GM12878 (cell line): ENCODE data around the gene MYH6. TPM values are rescaled to one million over a fixed set of nuclear protein-coding genes. Genes with fewer than 3 reads are reported as not detected.

Experiments
- ATAC-seq: fragments of 200-7000 bp; cut with Tn5 transposase; 3 replicates; pipeline ENCODE4 v1.9.1; 2020; ENCODE audit warnings: mild to moderate bottlenecking, moderate library complexity
- BruUV-seq: library from RNA; stranded (reverse); fragments of 400-500 nt; replicated peaks from 2 replicates; lab custom pipeline; 2021; lab: Mats Ljungman, UMichigan
- CTCF ChIA-PET: fragments of 300-600 bp; sonication (Branson Sonifier 250); formaldehyde crosslinking; extraction: SDS; loops from one replicate; lab custom pipeline; 2021; ENCODE audit warnings: inconsistent platforms; lab: Yijun Ruan, JAX
- POLR2A ChIA-PET: fragments of 350-600 bp; formaldehyde crosslinking; extraction: SDS; loops from one replicate; lab custom pipeline; 2021; ENCODE audit warnings: inconsistent platforms; lab: Charles Lee
- RAD21 ChIA-PET: fragments of 300-600 bp; sonication (Branson Sonifier 250); formaldehyde crosslinking; loops from one replicate; lab custom pipeline; 2023; ENCODE audit warnings: antibody characterized with exemption; ENCODE audit not compliant: unreplicated experiment; lab: Charles Lee
- SMC1A ChIA-PET: fragments of 300-600 bp; sonication (Branson Sonifier 250); formaldehyde crosslinking; loops from one replicate; lab custom pipeline; 2023; ENCODE audit not compliant: unreplicated experiment, uncharacterized antibody; lab: Charles Lee
- DNase-seq: peaks from one replicate; pipeline ENCODE4 v3.0.0-alpha.2; 2011; ENCODE audit warnings: low read depth, low spot score
- FAIRE-seq: peaks from 3 replicates; lab custom pipeline; 2011; peaks lifted over from hg19 to GRCh38; lab: Jason Lieb, UNC
- H2AFZ ChIP-seq: 2 replicates; pipeline ENCODE4 v1.6.0; 2011; ENCODE audit warnings: low read depth, low read length, control low read depth; ENCODE audit not compliant: control insufficient read depth
- H3K27ac ChIP-seq: 2 replicates; pipeline ENCODE4 v1.5.1; 2011; ENCODE audit warnings: control low read depth; ENCODE audit not compliant: control insufficient read depth, insufficient read depth
- H3K27me3 ChIP-seq, 2 experiments: replicated peaks in 1 of 2; 2 replicates each; pipeline versions ENCODE4 v1.6.0 to v1.6.1; 2011; ENCODE audit warnings: low read length in 1 of 2; ENCODE audit not compliant: control insufficient read depth in 2 of 2, insufficient read depth in 2 of 2
- H3K36me3 ChIP-seq, 2 experiments: 2 replicates each; pipeline ENCODE4 v1.5.1; 2011; ENCODE audit warnings: low read length in 1 of 2; ENCODE audit not compliant: control insufficient read depth in 2 of 2, insufficient read depth in 2 of 2
- H3K4me1 ChIP-seq: 2 replicates; pipeline ENCODE4 v1.6.1; 2011; ENCODE audit warnings: mild to moderate bottlenecking, low read length, moderate library complexity, mixed read lengths; ENCODE audit not compliant: control insufficient read depth, insufficient read depth
- H3K4me2 ChIP-seq: 2 replicates; pipeline ENCODE4 v1.6.0; 2011; ENCODE audit warnings: control low read depth; ENCODE audit not compliant: control insufficient read depth, insufficient read depth
- H3K4me3 ChIP-seq: fragments of 200-600 bp; sonication (generic); 2 replicates; pipeline ENCODE4 v1.5.1; 2016
- H3K79me2 ChIP-seq: 2 replicates; pipeline ENCODE4 v1.6.0; 2011; ENCODE audit warnings: low read length; ENCODE audit not compliant: control insufficient read depth, insufficient read depth
- H3K9ac ChIP-seq: 2 replicates; pipeline ENCODE4 v1.8.0; 2011; ENCODE audit warnings: low read length, control low read depth, mixed read lengths; ENCODE audit not compliant: control insufficient read depth, insufficient read depth
- H3K9me3 ChIP-seq: replicated peaks from 3 replicates; pipeline ENCODE4 v1.5.1; 2011; ENCODE audit warnings: mild to moderate bottlenecking, low read length; ENCODE audit not compliant: control insufficient read depth, insufficient read depth
- H4K20me1 ChIP-seq: 2 replicates; pipeline ENCODE4 v1.6.0; 2011; ENCODE audit not compliant: control insufficient read depth, insufficient read depth
- ASH2L ChIP-seq: fragments of 300-600, 200-600 bp; sonication (generic); IDR thresholded peaks from 2 replicates; pipeline ENCODE4 v1.6.1; 2017; ENCODE audit warnings: low read depth, mild to moderate bottlenecking, borderline replicate concordance
- BHLHE40 ChIP-seq, 2 experiments: fragments of 450-650 bp in 1 of 2; IDR thresholded peaks; 2 replicates each; pipeline ENCODE4 v1.6.1; 2011 to 2017; ENCODE audit warnings: low read depth in 2 of 2, borderline replicate concordance in 1 of 2, improper control_type of control experiment in 1 of 2, low read length in 1 of 2, mild to moderate bottlenecking in 1 of 2
- CEBPB ChIP-seq, 2 experiments: fragments of 150-350 bp in 1 of 2; IDR thresholded peaks; 2 replicates each; pipeline ENCODE4 v1.6.1; 2012 to 2014; ENCODE audit warnings: low read depth in 2 of 2, low read length in 2 of 2, borderline replicate concordance in 1 of 2, inconsistent platforms in 1 of 2
- DPF2 ChIP-seq: fragments of 450-650 bp; IDR thresholded peaks from 2 replicates; pipeline ENCODE4 v1.6.1; 2017; ENCODE audit warnings: mild to moderate bottlenecking
- GABPA ChIP-seq: IDR thresholded peaks from 2 replicates; pipeline ENCODE4 v1.6.1; 2014; ENCODE audit warnings: antibody characterized with exemption, low read depth, mild to moderate bottlenecking, inconsistent platforms
- JUND ChIP-seq: IDR thresholded peaks from 2 replicates; pipeline ENCODE4 v1.6.1; 2012; ENCODE audit warnings: low read depth, mild to moderate bottlenecking, low read length, improper control_type of control experiment, moderate library complexity
- MYC ChIP-seq: IDR thresholded peaks from 2 replicates; pipeline ENCODE4 v1.6.1; 2011; ENCODE audit warnings: mild to moderate bottlenecking, low read length, moderate library complexity, inconsistent platforms; ENCODE audit not compliant: insufficient read depth, insufficient replicate concordance, insufficient read length, severe bottlenecking
- NFIC ChIP-seq: IDR thresholded peaks from 2 replicates; pipeline ENCODE4 v1.6.1; 2012; ENCODE audit warnings: low read depth, mild to moderate bottlenecking, inconsistent platforms, low read length, moderate library complexity
- NFYA ChIP-seq: IDR thresholded peaks from 2 replicates; pipeline ENCODE4 v1.6.1; 2011; ENCODE audit warnings: low read depth, mild to moderate bottlenecking, low read length, improper control_type of control experiment, borderline replicate concordance
- SMAD5 ChIP-seq: IDR thresholded peaks from 2 replicates; pipeline ENCODE4 v1.6.1; 2016; ENCODE audit warnings: antibody characterized with exemption, low read depth
- YY1 ChIP-seq: IDR thresholded peaks from 2 replicates; pipeline ENCODE4 v1.6.1; 2011; ENCODE audit warnings: low read depth, mild to moderate bottlenecking, low read length
- WGBS: methylation state at CpG from one replicate; pipeline ENCODE4 v1.1.6; 2016; ENCODE audit warnings: low lambda C conversion rate; ENCODE audit not compliant: insufficient replicate concordance, insufficient coverage; ENCODE audit errors: missing lambda C conversion rate; 5-methylcytosine and 5-hydroxymethylcytosine counted together
- in situ Hi-C: fragments of 300-500 bp; cut with MboI; formaldehyde crosslinking; loops from 9 replicates; pipeline ENCODE4 v1.14.3; 2018; ENCODE audit warnings: mixed read lengths
- intact Hi-C: fragments of 100-400 bp; cut with micrococcal nuclease; formaldehyde crosslinking; loops from one replicate; pipeline ENCODE4 v1.14.2; 2022; ENCODE audit not compliant: unreplicated experiment
- polyA plus RNA-seq, 11 experiments: library from polyadenylated mRNA; depleted of rRNA in 4 of 11; unstranded in 6 of 11; stranded (reverse) in 5 of 11; fragments of >200 nt; fragmentation: Nextera tagmentation in 4 of 11; fragmentation: Illumina TruSeq in 1 of 11; extraction: Ambion mirVana in 4 of 11; extraction: Trizol in 1 of 11; gene quantifications; 1 replicate in 1 of 11; 2 replicates in 10 of 11; pipeline versions ENCODE4 v1.2.1 to v1.2.3, GENCODE V29; 2011 to 2016; ENCODE audit warnings: inconsistent platforms in 2 of 11, missing spikeins in 2 of 11, low read depth in 1 of 11
- total RNA-seq, 4 experiments: library from RNA; depleted of rRNA in 3 of 4; stranded (reverse); fragments of >200 nt in 3 of 4; fragmentation: Illumina TruSeq in 1 of 4; extraction: Trizol in 1 of 4; gene quantifications; 2 replicates each; pipeline versions ENCODE4 v1.2.1 to v1.2.3, GENCODE V29; 2013 to 2021
- TF ChIP-seq, protein P1 (sequence below): fragments of 450-650 bp; IDR thresholded peaks from 2 replicates; pipeline ENCODE4 v1.6.1; 2017; ENCODE audit warnings: mild to moderate bottlenecking, low read depth, inconsistent platforms; ENCODE audit not compliant: poor library complexity, severe bottlenecking
- TF ChIP-seq, protein P2 (sequence below): fragments of 150-350 bp; IDR thresholded peaks from 2 replicates; pipeline ENCODE4 v1.6.1; 2014; ENCODE audit warnings: mild to moderate bottlenecking, low read depth, low read length
- TF ChIP-seq, protein P3 (sequence below): fragments of 450-650 bp; IDR thresholded peaks from 2 replicates; pipeline ENCODE4 v1.6.1; 2017; ENCODE audit warnings: mild to moderate bottlenecking

Gene MYH6
- total and polyA plus RNA-seq, 10 of the 15 experiments (the other 5 are each of a cell fraction or from before 2014, with no cell fraction given): 0.01 to 0.84 (median 0.05) TPM; not detected in 7

DNA sequence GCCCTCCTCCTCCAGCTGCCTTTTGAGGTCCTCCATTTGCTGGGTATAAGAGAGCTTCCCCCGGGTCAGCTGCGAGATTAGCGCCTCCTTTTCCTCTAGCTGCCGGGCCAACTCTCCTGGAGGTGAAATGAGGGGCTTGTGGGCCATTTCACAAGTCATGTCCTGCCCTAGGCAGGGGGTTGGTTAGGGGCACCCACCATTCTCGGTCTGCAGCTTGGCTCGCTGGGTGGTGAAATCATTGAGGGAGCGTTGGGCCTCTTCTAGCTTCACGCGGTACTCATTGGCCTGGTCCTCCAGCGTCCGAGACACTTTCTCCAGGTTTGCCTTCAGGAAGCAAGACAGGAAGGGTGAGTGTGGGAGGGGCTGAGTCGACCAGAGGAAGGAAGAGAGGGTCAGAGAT, 18.7 kb downstream of the MYH6 start:
- no peak for FAIRE-seq
- ChIA-PET SMC1A (no interaction called here), CTCF (no interaction called here), POLR2A (no interaction called here), RAD21 (no interaction called here)
- DNase-seq: no peak
- no peaks in the 10 kb centered on the region for H3K4me1 ChIP-seq
- no peak overlapping the region for H3K4me2 ChIP-seq
- no peak for TF ChIP-seq NFYA
- no peak for TF ChIP-seq YY1
- TF ChIP-seq CEBPB (IDR thresholded peaks at IDR 0.05; ENCODE audit: borderline replicate concordance in 1 of 2, low read depth in 2 of 2, low read length in 2 of 2): no peak
- TF ChIP-seq, protein P1, sequence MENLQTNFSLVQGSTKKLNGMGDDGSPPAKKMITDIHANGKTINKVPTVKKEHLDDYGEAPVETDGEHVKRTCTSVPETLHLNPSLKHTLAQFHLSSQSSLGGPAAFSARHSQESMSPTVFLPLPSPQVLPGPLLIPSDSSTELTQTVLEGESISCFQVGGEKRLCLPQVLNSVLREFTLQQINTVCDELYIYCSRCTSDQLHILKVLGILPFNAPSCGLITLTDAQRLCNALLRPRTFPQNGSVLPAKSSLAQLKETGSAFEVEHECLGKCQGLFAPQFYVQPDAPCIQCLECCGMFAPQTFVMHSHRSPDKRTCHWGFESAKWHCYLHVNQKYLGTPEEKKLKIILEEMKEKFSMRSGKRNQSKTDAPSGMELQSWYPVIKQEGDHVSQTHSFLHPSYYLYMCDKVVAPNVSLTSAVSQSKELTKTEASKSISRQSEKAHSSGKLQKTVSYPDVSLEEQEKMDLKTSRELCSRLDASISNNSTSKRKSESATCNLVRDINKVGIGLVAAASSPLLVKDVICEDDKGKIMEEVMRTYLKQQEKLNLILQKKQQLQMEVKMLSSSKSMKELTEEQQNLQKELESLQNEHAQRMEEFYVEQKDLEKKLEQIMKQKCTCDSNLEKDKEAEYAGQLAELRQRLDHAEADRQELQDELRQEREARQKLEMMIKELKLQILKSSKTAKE: no peak
- no peak for TF ChIP-seq NFIC
- TF ChIP-seq JUND: no peak
- TF ChIP-seq SMAD5: no peak
- TF ChIP-seq, protein P2, sequence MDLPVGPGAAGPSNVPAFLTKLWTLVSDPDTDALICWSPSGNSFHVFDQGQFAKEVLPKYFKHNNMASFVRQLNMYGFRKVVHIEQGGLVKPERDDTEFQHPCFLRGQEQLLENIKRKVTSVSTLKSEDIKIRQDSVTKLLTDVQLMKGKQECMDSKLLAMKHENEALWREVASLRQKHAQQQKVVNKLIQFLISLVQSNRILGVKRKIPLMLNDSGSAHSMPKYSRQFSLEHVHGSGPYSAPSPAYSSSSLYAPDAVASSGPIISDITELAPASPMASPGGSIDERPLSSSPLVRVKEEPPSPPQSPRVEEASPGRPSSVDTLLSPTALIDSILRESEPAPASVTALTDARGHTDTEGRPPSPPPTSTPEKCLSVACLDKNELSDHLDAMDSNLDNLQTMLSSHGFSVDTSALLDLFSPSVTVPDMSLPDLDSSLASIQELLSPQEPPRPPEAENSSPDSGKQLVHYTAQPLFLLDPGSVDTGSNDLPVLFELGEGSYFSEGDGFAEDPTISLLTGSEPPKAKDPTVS: no peak
- no peak for TF ChIP-seq GABPA
- no peak for TF ChIP-seq MYC
- TF ChIP-seq ASH2L: no peak
- no peak for TF ChIP-seq DPF2
- no peak for TF ChIP-seq BHLHE40 (IDR thresholded peaks at IDR 0.05; ENCODE audit: borderline replicate concordance in 1 of 2, low read depth in 2 of 2, low read length in 1 of 2)
- TF ChIP-seq, protein P3, sequence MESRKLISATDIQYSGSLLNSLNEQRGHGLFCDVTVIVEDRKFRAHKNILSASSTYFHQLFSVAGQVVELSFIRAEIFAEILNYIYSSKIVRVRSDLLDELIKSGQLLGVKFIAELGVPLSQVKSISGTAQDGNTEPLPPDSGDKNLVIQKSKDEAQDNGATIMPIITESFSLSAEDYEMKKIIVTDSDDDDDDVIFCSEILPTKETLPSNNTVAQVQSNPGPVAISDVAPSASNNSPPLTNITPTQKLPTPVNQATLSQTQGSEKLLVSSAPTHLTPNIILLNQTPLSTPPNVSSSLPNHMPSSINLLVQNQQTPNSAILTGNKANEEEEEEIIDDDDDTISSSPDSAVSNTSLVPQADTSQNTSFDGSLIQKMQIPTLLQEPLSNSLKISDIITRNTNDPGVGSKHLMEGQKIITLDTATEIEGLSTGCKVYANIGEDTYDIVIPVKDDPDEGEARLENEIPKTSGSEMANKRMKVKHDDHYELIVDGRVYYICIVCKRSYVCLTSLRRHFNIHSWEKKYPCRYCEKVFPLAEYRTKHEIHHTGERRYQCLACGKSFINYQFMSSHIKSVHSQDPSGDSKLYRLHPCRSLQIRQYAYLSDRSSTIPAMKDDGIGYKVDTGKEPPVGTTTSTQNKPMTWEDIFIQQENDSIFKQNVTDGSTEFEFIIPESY: no peak
- H3K9ac ChIP-seq: no peak overlapping the region
- intact Hi-C loops (no loop called here), in situ Hi-C loops (no loop called here)
- H4K20me1 ChIP-seq: no peaks in the 10 kb centered on the region
- H3K79me2 ChIP-seq: no peaks in the 10 kb centered on the region
- no peaks in the 10 kb centered on the region for H3K9me3 ChIP-seq
- no peaks in the 10 kb centered on the region for H3K36me3 ChIP-seq
- no peak for ATAC-seq
- 36% methylated on average over 12 of the region's 12 CpGs for WGBS
- no TSS peak for BruUV-seq
- no peak overlapping the region for H2AFZ ChIP-seq
- no peak overlapping the region for H3K27ac ChIP-seq
- H3K4me3 ChIP-seq: no peak overlapping the region
- H3K27me3 ChIP-seq: no peaks in the 10 kb centered on the region; a peak in 2 of 4 replicates
